H1 (cell line): ENCODE data around the gene AIRE. TPM values are rescaled to one million over a fixed set of nuclear protein-coding genes. Genes with fewer than 3 reads are reported as not detected.

ENCODE experiments used
- CTCF ChIA-PET: fragments of 300-600 bp; sonication (Branson Sonifier 250); formaldehyde crosslinking; loops from one replicate; lab custom pipeline; 2021; ENCODE audit not compliant: partially characterized antibody; lab: Charles Lee
- POLR2A ChIA-PET: fragments of 300-600 bp; sonication (Branson Sonifier 250); formaldehyde crosslinking; loops from one replicate; lab custom pipeline; 2021; ENCODE audit warnings: inconsistent platforms; ENCODE audit not compliant: partially characterized antibody; lab: Charles Lee
- DNase-seq, 2 experiments: peaks; one replicate each; pipeline versions ENCODE4 v3.0.0 to v3.0.0-alpha.2; 2010 to 2022; ENCODE audit warnings: low spot score in 2 of 2, low read depth in 1 of 2, mixed read lengths in 1 of 2
- FAIRE-seq: peaks from 2 replicates; lab custom pipeline; 2011; peaks lifted over from hg19 to GRCh38; lab: Jason Lieb, UNC
- H2AFZ ChIP-seq: 2 replicates; pipeline ENCODE4 v1.8.1; 2012; ENCODE audit warnings: low read length, inconsistent platforms
- H2AK5ac ChIP-seq: 2 replicates; pipeline ENCODE4 v1.6.1; 2013; ENCODE audit warnings: low read depth, low read length
- H2BK120ac ChIP-seq: replicated peaks from 2 replicates; pipeline ENCODE3; 2013; ENCODE audit warnings: low read depth, low read length, inconsistent platforms
- H2BK12ac ChIP-seq: 2 replicates; pipeline ENCODE4 v1.6.1; 2013; ENCODE audit warnings: low read depth, low read length
- H2BK15ac ChIP-seq: 2 replicates; pipeline ENCODE4 v1.6.1; 2013; ENCODE audit warnings: low read length
- H2BK20ac ChIP-seq: 2 replicates; pipeline ENCODE4 v1.6.1; 2013; ENCODE audit warnings: low read length
- H2BK5ac ChIP-seq: 2 replicates; pipeline ENCODE4 v1.6.1; 2013; ENCODE audit warnings: low read depth, low read length
- H3K14ac ChIP-seq: 2 replicates; pipeline ENCODE4 v1.6.1; 2013; ENCODE audit warnings: inconsistent platforms; ENCODE audit not compliant: insufficient read length
- H3K18ac ChIP-seq: 2 replicates; pipeline ENCODE4 v1.6.1; 2013; ENCODE audit warnings: low read length; ENCODE audit errors: extremely low read depth
- H3K23ac ChIP-seq: 2 replicates; pipeline ENCODE4 v1.6.1; 2013; ENCODE audit warnings: inconsistent platforms; ENCODE audit not compliant: insufficient read length
- H3K23me2 ChIP-seq: 2 replicates; pipeline ENCODE4 v1.6.1; 2013; ENCODE audit warnings: low read depth, low read length
- H3K27ac ChIP-seq: 2 replicates; pipeline ENCODE4 v1.6.1; 2011; ENCODE audit warnings: low read depth, low read length, inconsistent platforms
- H3K27me3 ChIP-seq, 4 experiments: replicated peaks in 1 of 4; 1 replicate in 1 of 4; 2 replicates in 3 of 4; pipeline versions ENCODE4 v1.6.1 to v1.8.1; 2011 to 2013; ENCODE audit warnings: low read length in 3 of 4, mild to moderate bottlenecking in 3 of 4, inconsistent platforms in 2 of 4, mixed read lengths in 2 of 4, moderate library complexity in 1 of 4; ENCODE audit not compliant: control insufficient read depth in 3 of 4, insufficient read depth in 3 of 4; ENCODE audit errors: extremely low read depth in 1 of 4
- H3K36me3 ChIP-seq, 4 experiments: 2 replicates each; pipeline versions ENCODE4 v1.6.1 to v1.8.1; 2011 to 2013; ENCODE audit warnings: mild to moderate bottlenecking in 4 of 4, low read length in 3 of 4, moderate library complexity in 2 of 4, control low read depth in 1 of 4, inconsistent platforms in 1 of 4; ENCODE audit not compliant: insufficient read depth in 4 of 4, control insufficient read depth in 2 of 4
- H3K4ac ChIP-seq: replicated peaks from 2 replicates; pipeline ENCODE3; 2013; ENCODE audit warnings: low read length, low read depth, mixed read lengths, inconsistent platforms; ENCODE audit not compliant: insufficient read length
- H3K4me1 ChIP-seq, 4 experiments: replicated peaks in 1 of 4; 1 replicate in 1 of 4; 2 replicates in 3 of 4; pipeline versions ENCODE4 v1.6.1 to v1.8.1; 2011 to 2013; ENCODE audit warnings: low read length in 3 of 4, inconsistent platforms in 2 of 4, mixed read lengths in 1 of 4; ENCODE audit not compliant: insufficient read depth in 4 of 4, control insufficient read depth in 3 of 4
- H3K4me2 ChIP-seq, 2 experiments: 2 replicates each; pipeline versions ENCODE4 v1.6.1 to v1.8.1; 2011 to 2013; ENCODE audit warnings: low read depth in 2 of 2, low read length in 2 of 2, control low read depth in 1 of 2, inconsistent platforms in 1 of 2, mild to moderate bottlenecking in 1 of 2; ENCODE audit not compliant: insufficient read depth in 1 of 2
- H3K4me3 ChIP-seq, 4 experiments: fragments of 200-600, 300-600 bp in 1 of 4; sonication (generic), shearing (Covaris generic), sonication (Bioruptor Twin) in 1 of 4; 2 replicates each; pipeline versions ENCODE4 v1.5.1 to v1.8.1; 2011 to 2016; ENCODE audit warnings: low read length in 4 of 4, low read depth in 3 of 4, control low read depth in 2 of 4, inconsistent platforms in 2 of 4, mild to moderate bottlenecking in 2 of 4, mixed read lengths in 1 of 4, moderate library complexity in 1 of 4; ENCODE audit not compliant: insufficient read depth in 2 of 4; ENCODE audit errors: extremely low read depth in 1 of 4
- H3K56ac ChIP-seq: replicated peaks from 2 replicates; pipeline ENCODE3; 2013; ENCODE audit warnings: low read depth, mild to moderate bottlenecking, mixed read lengths, low read length, inconsistent platforms; ENCODE audit not compliant: insufficient read length
- H3K79me1 ChIP-seq: 2 replicates; pipeline ENCODE4 v1.6.1; 2013; ENCODE audit warnings: low read depth, low read length, control low read depth
- H3K79me2 ChIP-seq, 2 experiments: 2 replicates each; pipeline versions ENCODE4 v1.6.1 to v1.8.1; 2012 to 2013; ENCODE audit warnings: low read length in 2 of 2, mild to moderate bottlenecking in 2 of 2, inconsistent platforms in 1 of 2; ENCODE audit not compliant: insufficient read depth in 2 of 2, control insufficient read depth in 1 of 2
- H3K9ac ChIP-seq, 4 experiments: replicated peaks in 1 of 4; 1 replicate in 1 of 4; 2 replicates in 3 of 4; pipeline versions ENCODE4 v1.6.1 to v1.8.1; 2011 to 2013; ENCODE audit warnings: low read depth in 3 of 4, low read length in 3 of 4, control low read depth in 2 of 4, mild to moderate bottlenecking in 2 of 4, moderate library complexity in 2 of 4, inconsistent platforms in 1 of 4; ENCODE audit errors: extremely low read depth in 1 of 4
- H3K9me3 ChIP-seq, 2 experiments: 2 replicates each; pipeline versions ENCODE4 v1.6.1 to v1.8.1; 2012 to 2013; ENCODE audit warnings: mild to moderate bottlenecking in 2 of 2, moderate library complexity in 2 of 2, control low read depth in 1 of 2, inconsistent platforms in 1 of 2, low read depth in 1 of 2, low read length in 1 of 2, mixed read lengths in 1 of 2; ENCODE audit not compliant: insufficient read depth in 2 of 2
- H4K20me1 ChIP-seq, 2 experiments: replicated peaks in 1 of 2; 2 replicates each; pipeline versions ENCODE3 to v1.8.1; 2011 to 2013; ENCODE audit warnings: inconsistent platforms in 2 of 2, low read length in 2 of 2, mild to moderate bottlenecking in 1 of 2; ENCODE audit not compliant: insufficient read depth in 2 of 2, control insufficient read depth in 1 of 2
- H4K5ac ChIP-seq: 2 replicates; pipeline ENCODE4 v1.6.1; 2013; ENCODE audit warnings: low read length, low read depth, mixed read lengths, inconsistent platforms; ENCODE audit not compliant: insufficient read length
- H4K8ac ChIP-seq: 2 replicates; pipeline ENCODE4 v1.8.0; 2013; ENCODE audit warnings: mild to moderate bottlenecking, moderate library complexity, low read length, inconsistent platforms; ENCODE audit not compliant: insufficient read depth; ENCODE audit errors: extremely low read depth
- H4K91ac ChIP-seq: replicated peaks from 2 replicates; pipeline ENCODE3; 2013; ENCODE audit warnings: low read length, mixed read lengths, inconsistent platforms; ENCODE audit not compliant: insufficient read length
- ASH2L ChIP-seq: fragments of 200-600, 300-600 bp; sonication (generic); IDR thresholded peaks from one replicate; pipeline ENCODE4 v1.7.1; 2017; ENCODE audit warnings: low read length
- ATF2 ChIP-seq: IDR thresholded peaks from 2 replicates; pipeline ENCODE4 v1.6.1; 2012; ENCODE audit warnings: low read length, inconsistent platforms
- ATF3 ChIP-seq: IDR thresholded peaks from 2 replicates; pipeline ENCODE4 v1.6.1; 2011; ENCODE audit warnings: low read depth, mild to moderate bottlenecking, low read length; ENCODE audit not compliant: insufficient read depth
- E2F6 ChIP-seq: IDR thresholded peaks from 2 replicates; pipeline ENCODE4 v1.6.1; 2012; ENCODE audit warnings: inconsistent platforms
- JUND ChIP-seq: IDR thresholded peaks from 2 replicates; pipeline ENCODE4 v1.6.1; 2011; ENCODE audit warnings: mild to moderate bottlenecking, improper control_type of control experiment, low read length
- NANOG ChIP-seq: IDR thresholded peaks from 2 replicates; pipeline ENCODE4 v1.6.1; 2011; ENCODE audit warnings: low read length, low read depth, mild to moderate bottlenecking, inconsistent platforms; ENCODE audit not compliant: insufficient read depth, poor library complexity, severe bottlenecking
- SIN3A ChIP-seq, 2 experiments: IDR thresholded peaks in 1 of 2; conservative IDR thresholded peaks in 1 of 2; 2 replicates each; pipeline ENCODE4 v1.6.1; 2011 to 2012; ENCODE audit warnings: low read length in 2 of 2, improper control_type of control experiment in 1 of 2, low read depth in 1 of 2, mild to moderate bottlenecking in 1 of 2
- SP2 ChIP-seq: IDR thresholded peaks from 2 replicates; pipeline ENCODE4 v1.6.1; 2012; ENCODE audit warnings: mild to moderate bottlenecking, low read length, inconsistent platforms
- TAF1 ChIP-seq: IDR thresholded peaks from 2 replicates; pipeline ENCODE4 v1.6.1; 2011; ENCODE audit warnings: mild to moderate bottlenecking, low read depth, low read length
- USF2 ChIP-seq: IDR thresholded peaks from 2 replicates; pipeline ENCODE4 v1.6.1; 2011; ENCODE audit warnings: low read length, improper control_type of control experiment
- WGBS, 2 experiments: shearing (Covaris generic) in 1 of 2; methylation state at CpG; one replicate each; pipeline versions ENCODE4 v1.1.6 to v1.1.7; 2013 to 2015; ENCODE audit warnings: low lambda C conversion rate in 2 of 2, mixed read lengths in 2 of 2, inconsistent platforms in 1 of 2, low coverage in 1 of 2, missing lambda C conversion rate in 1 of 2; ENCODE audit not compliant: insufficient replicate concordance in 2 of 2, insufficient coverage in 1 of 2, insufficient read length in 1 of 2; ENCODE audit errors: extremely low coverage in 1 of 2, missing lambda C conversion rate in 1 of 2; 5-methylcytosine and 5-hydroxymethylcytosine counted together
- polyA plus RNA-seq, 7 experiments: library from polyadenylated mRNA; depleted of rRNA in 3 of 7; stranded (reverse) in 5 of 7; unstranded in 2 of 7; fragments of >200 nt in 5 of 7; fragments of 200-250 nt in 2 of 7; gene quantifications; 1 replicate in 5 of 7; 2 replicates in 1 of 7; 4 replicates in 1 of 7; pipeline versions ENCODE4 v1.2.1 to v1.2.3, GENCODE V29; 2011 to 2013; ENCODE audit warnings: missing spikeins in 2 of 7, mixed read lengths in 2 of 7
- total RNA-seq: library from RNA; stranded (reverse); fragmentation: NEBNext Ultra II Directional; extraction: Animal tissue kit (Norgen Biotek cat#: 25700); gene quantifications from 2 replicates; pipeline ENCODE4 v1.2.1, GENCODE V29; 2021

AIRE gene
- total and polyA plus RNA-seq, 2 of the 8 experiments (the other 6 are each of a cell fraction or from before 2014, with no cell fraction given) = 0.09 TPM; not detected in 1

- POLR2A ChIA-PET = interaction anchor here (0.6 kb wide), 1 partner anchor 475 kb away, joined by 3 read pairs; no protein-coding TSS in a partner anchor
- DNase-seq = no peak
- WGBS, 2 experiments = 90% methylated on average over 2 of the region's 4 CpGs; no CpG with 5 or more reads in 1 of the 2 experiments
- TF ChIP-seq SP2 = no peak
- no peak for TF ChIP-seq E2F6
- TF ChIP-seq NANOG = no peak
- no peak for TF ChIP-seq ATF2
- no peak for TF ChIP-seq ATF3
- TF ChIP-seq SIN3A (conservative IDR thresholded peaks at IDR 0.05 in 1 of 2, IDR thresholded peaks at IDR 0.05 in 1 of 2; ENCODE audit: low read depth in 1 of 2, low read length in 2 of 2) = no peak
- no peak for TF ChIP-seq ASH2L
- TF ChIP-seq JUND = no peak
- no peak for TF ChIP-seq USF2
- no peak for TF ChIP-seq TAF1
Measured at GRCh38 chr21:44263768-44264167, 21.9 kb upstream of the AIRE start.

More at GRCh38 chr21:44263768-44264167, 21.9 kb upstream of the AIRE start:
- Histone ChIP-seq H4K20me1 (no peaks in the 10 kb centered on the region), H3K23me2 (no peaks in the 10 kb centered on the region), H2BK120ac (no peak overlapping the region), H4K91ac (no peak overlapping the region), H2BK5ac (no peak overlapping the region), H3K9ac (no peak overlapping the region), H3K79me2 (no peaks in the 10 kb centered on the region), H4K8ac (no peak overlapping the region), H3K18ac (no peak overlapping the region), H2BK15ac (no peak overlapping the region), H3K27ac (no peak overlapping the region), H2AK5ac (no peak overlapping the region), H2BK20ac (no peak overlapping the region), H3K14ac (no peak overlapping the region), H2BK12ac (no peak overlapping the region), H3K4me1 (peaks cover 0 to 7% (median 4%) of the 10 kb centered on the region in 4 experiments; a peak in 6 of 7 replicates), H3K27me3 (no peaks in the 10 kb centered on the region), H4K5ac (no peak overlapping the region), H3K4me2 (no peak overlapping the region), H3K56ac (no peak overlapping the region), H3K4ac (no peak overlapping the region), H3K4me3 (no peak overlapping the region), H3K9me3 (no peaks in the 10 kb centered on the region), H2AFZ (no peak overlapping the region), H3K79me1 (no peaks in the 10 kb centered on the region), H3K36me3 (no peaks in the 10 kb centered on the region), H3K23ac (no peak overlapping the region)
- FAIRE-seq = no peak
- CTCF ChIA-PET = no interaction called here
